ENCODE measurements around the gene GPHN. TPM values are rescaled to one million over a fixed set of nuclear protein-coding genes. Genes with fewer than 3 reads are reported as not detected.
"Not testable (repeated sequence)": the region's sequence is repeated elsewhere in the genome, so short reads cannot be mapped to it uniquely, and the experiment has no call there.

Gene GPHN
- total and polyA plus RNA-seq, 11 donors: 15.2 to 37.1 (median 30.1) TPM

DNA sequence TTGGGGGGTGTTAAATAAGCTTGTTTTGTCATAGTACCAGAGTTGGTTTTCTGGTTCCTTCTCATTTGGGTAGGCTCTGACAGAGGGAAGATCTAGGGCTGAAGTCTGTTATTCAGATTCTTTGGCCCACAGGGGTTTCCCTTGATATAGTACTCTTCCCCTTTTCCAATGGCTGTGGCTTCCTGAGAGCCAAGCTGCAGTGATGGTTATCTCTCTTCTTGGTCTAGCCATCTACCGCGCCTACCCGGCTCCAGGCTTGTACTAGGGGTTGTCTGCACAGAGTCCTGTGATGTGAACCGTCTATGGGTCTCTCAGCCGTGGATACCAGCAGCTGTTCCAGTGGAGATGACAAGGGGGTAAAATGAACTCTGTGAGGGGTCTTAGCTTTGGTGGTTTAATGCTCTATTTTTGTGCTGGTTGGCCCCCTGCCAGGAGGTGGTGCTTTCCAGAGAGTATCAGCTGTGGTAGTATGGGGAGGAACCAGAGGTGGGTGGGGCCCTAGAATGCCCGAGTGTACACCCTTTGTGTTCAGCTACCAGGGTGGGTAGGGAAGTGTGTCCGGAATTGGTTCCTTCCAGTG is 209.7 kb downstream of the GPHN start:
- intact Hi-C loops (cut with DNase I): no loop called here
- DNase-seq: no peak
- peaks cover 0 to 13% (median 7%) of the 10 kb centered on the region in 12 donors for H3K9me3 ChIP-seq
- H3K4me3 ChIP-seq: no peak overlapping the region
- H3K4me1 ChIP-seq: peaks cover 0 to 7% (median 0%) of the 10 kb centered on the region in 12 donors
- H3K27ac ChIP-seq: no peak overlapping the region
- no peak for ATAC-seq
- 85 to 94% (median 90%) methylated on average over 7 of the region's 7 CpGs for WGBS, 4 donors
- no peak for TF ChIP-seq POLR2A (IDR thresholded peaks at IDR 0.05)
- TF ChIP-seq, protein P1, sequence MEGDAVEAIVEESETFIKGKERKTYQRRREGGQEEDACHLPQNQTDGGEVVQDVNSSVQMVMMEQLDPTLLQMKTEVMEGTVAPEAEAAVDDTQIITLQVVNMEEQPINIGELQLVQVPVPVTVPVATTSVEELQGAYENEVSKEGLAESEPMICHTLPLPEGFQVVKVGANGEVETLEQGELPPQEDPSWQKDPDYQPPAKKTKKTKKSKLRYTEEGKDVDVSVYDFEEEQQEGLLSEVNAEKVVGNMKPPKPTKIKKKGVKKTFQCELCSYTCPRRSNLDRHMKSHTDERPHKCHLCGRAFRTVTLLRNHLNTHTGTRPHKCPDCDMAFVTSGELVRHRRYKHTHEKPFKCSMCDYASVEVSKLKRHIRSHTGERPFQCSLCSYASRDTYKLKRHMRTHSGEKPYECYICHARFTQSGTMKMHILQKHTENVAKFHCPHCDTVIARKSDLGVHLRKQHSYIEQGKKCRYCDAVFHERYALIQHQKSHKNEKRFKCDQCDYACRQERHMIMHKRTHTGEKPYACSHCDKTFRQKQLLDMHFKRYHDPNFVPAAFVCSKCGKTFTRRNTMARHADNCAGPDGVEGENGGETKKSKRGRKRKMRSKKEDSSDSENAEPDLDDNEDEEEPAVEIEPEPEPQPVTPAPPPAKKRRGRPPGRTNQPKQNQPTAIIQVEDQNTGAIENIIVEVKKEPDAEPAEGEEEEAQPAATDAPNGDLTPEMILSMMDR (IDR thresholded peaks at IDR 0.05): no peak
- no peaks in the 10 kb centered on the region for H3K27me3 ChIP-seq
- H3K36me3 ChIP-seq: no peaks in the 10 kb centered on the region

DNA sequence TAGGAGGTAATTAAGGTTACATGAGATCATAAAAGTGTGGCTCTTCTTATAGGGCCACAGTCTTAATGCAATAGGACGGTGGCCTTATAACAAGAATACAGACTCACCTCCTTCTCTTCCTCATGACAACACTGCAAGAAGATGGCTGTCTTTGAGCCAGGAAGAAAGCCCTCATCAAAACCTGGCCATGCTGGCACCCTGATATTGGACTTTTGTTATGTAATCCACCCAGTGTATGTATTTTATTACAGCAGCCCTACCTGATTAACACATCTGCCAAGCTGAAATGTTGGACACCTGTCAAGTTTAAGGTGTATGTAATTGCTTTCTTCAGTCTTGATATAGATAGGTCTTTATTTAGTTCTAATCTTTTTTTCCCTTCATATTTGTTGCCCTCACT is 217.0 kb downstream of the GPHN start:
- intact Hi-C loops (cut with DNase I): no loop called here
- WGBS, 4 donors: 95 to 97% (median 96%) methylated on average over 1 of the region's 1 CpG
- no peaks in the 10 kb centered on the region for H3K4me1 ChIP-seq
- H3K4me3 ChIP-seq: no peak overlapping the region
- H3K36me3 ChIP-seq: no peaks in the 10 kb centered on the region
- no peak for ATAC-seq
- no peak for DNase-seq
- H3K27ac ChIP-seq: no peak overlapping the region
- TF ChIP-seq, protein P1 (IDR thresholded peaks at IDR 0.05): no peak
- no peak for TF ChIP-seq POLR2A (IDR thresholded peaks at IDR 0.05)
- no peaks in the 10 kb centered on the region for H3K27me3 ChIP-seq
- peaks cover 0 to 20% (median 2%) of the 10 kb centered on the region in 12 donors for H3K9me3 ChIP-seq

DNA sequence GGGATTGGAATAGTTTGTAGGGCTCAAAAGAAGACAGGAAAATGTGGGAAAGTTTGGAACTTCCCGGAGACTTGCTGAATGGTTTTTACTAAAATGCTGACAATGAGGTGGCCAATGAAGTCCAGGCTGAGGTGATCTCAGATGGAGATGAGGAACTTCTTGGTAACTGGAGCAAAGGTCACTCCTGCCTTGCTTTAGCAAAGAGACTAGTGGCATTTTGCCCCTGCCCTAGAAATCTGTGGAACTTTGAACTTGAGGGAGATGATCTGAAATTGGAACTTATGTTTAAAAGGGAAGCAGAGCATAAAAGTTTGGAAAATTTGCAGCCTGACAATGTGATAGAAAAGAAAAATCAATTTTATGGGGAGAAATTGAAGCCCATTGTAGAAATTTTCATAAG is 223.4 kb downstream of the GPHN start:
- H3K36me3 ChIP-seq; H3K27me3 ChIP-seq; H3K4me3 ChIP-seq; H3K27ac ChIP-seq; ATAC-seq; DNase-seq; H3K4me1 ChIP-seq; intact Hi-C loops (cut with DNase I): not testable (repeated sequence)
- peaks cover 0 to 25% (median 2%) of the 10 kb centered on the region in 12 donors for H3K9me3 ChIP-seq
- 47 to 100% (median 53%) methylated on average over 1 of the region's 1 CpG for WGBS, 4 donors

DNA sequence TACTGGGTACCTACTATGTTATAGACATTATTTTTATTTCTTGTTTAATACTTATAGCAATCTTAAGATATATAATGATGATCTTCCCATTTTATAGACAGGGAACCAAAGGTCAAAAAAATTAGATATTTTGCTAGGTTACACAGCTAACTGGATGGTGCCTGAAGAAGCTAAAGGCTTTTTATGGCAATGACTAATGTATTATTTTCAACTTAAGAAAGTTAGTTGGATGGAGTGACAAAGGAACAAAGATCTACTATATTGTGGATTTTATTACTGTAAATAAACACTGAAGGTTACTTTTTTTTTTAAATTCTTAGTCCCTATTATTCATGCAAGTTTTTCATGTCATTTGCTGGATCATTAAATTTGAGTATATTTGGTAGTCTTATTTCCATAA is 227.9 kb downstream of the GPHN start:
- no peak overlapping the region for H3K4me3 ChIP-seq
- intact Hi-C loops (cut with DNase I): no loop called here
- no peak for ATAC-seq

More for the DNA sequence above, 227.9 kb downstream of the GPHN start:
- H3K27ac ChIP-seq: no peak overlapping the region
- TF ChIP-seq POLR2A (IDR thresholded peaks at IDR 0.05): no peak
- TF ChIP-seq, protein P1 (IDR thresholded peaks at IDR 0.05): no peak
- no peaks in the 10 kb centered on the region for H3K27me3 ChIP-seq
- DNase-seq: no peak
- H3K36me3 ChIP-seq: no peaks in the 10 kb centered on the region
- H3K4me1 ChIP-seq: no peaks in the 10 kb centered on the region
- H3K9me3 ChIP-seq: peaks cover 0 to 27% (median 2%) of the 10 kb centered on the region in 12 donors

Measured in heart left ventricle (tissue), 16 donors.